Skeletal muscle tissue (tissue), 5 donors: Measurements from ENCODE around the gene LCE3B. TPM values are rescaled to one million over a fixed set of nuclear protein-coding genes. Genes with fewer than 3 reads are reported as not detected.

Source experiments
- H3K27ac ChIP-seq: one replicate; pipeline ENCODE4 v1.7.0; 2013; ENCODE audit warnings: mild to moderate bottlenecking, low read depth, low read length, inconsistent platforms
- H3K27me3 ChIP-seq, 3 donors: one replicate each; pipeline ENCODE4 v1.7.0; 2013; ENCODE audit warnings: low read length in 3 of 3; ENCODE audit not compliant: control insufficient read depth in 3 of 3, insufficient read depth in 3 of 3
- H3K36me3 ChIP-seq, 3 donors: one replicate each; pipeline ENCODE4 v1.7.0; 2013; ENCODE audit warnings: low read length in 3 of 3; ENCODE audit not compliant: control insufficient read depth in 3 of 3, insufficient read depth in 3 of 3
- H3K4me1 ChIP-seq, 3 donors: one replicate each; pipeline ENCODE4 v1.7.0; 2013; ENCODE audit warnings: low read length in 3 of 3, mild to moderate bottlenecking in 3 of 3; ENCODE audit not compliant: control insufficient read depth in 3 of 3, insufficient read depth in 3 of 3
- H3K4me3 ChIP-seq, 3 donors: one replicate each; pipeline ENCODE4 v1.7.0; 2013; ENCODE audit warnings: low read length in 3 of 3
- H3K9ac ChIP-seq, 3 donors: one replicate each; pipeline ENCODE4 v1.7.0; 2013; ENCODE audit warnings: low read length in 3 of 3, mild to moderate bottlenecking in 3 of 3, moderate library complexity in 2 of 3, low read depth in 1 of 3
- H3K9me3 ChIP-seq, 3 donors: one replicate each; pipeline ENCODE4 v1.7.0; 2013; ENCODE audit warnings: low read length in 3 of 3; ENCODE audit not compliant: control insufficient read depth in 3 of 3
- small RNA-seq: library from RNA; depleted of rRNA; stranded (forward); fragments of <200 nt; gene quantifications from one replicate; pipeline ENCODE3, GENCODE V24; 2014
- total RNA-seq: library from RNA; depleted of rRNA; stranded (reverse); fragments of >200 nt; gene quantifications from one replicate; pipeline ENCODE4 v1.2.3, GENCODE V29; 2014
- donor health status: Osteomylitis.

LCE3B gene
- total RNA-seq, 1 donor from 2014 or later: not detected

- no peaks in the 10 kb centered on the region for H3K27me3 ChIP-seq
These were observed 40.5 kb downstream of the LCE3B start for GRCh38 chr1:152654110-152654509.

GRCh38 chr1:152656459-152656858 lies 42.8 kb downstream of the LCE3B start:
- Histone ChIP-seq H3K36me3 (no peaks in the 10 kb centered on the region), H3K27ac (no peak overlapping the region), H3K4me3 (no peak overlapping the region), H3K9me3 (no peaks in the 10 kb centered on the region), H3K27me3 (no peaks in the 10 kb centered on the region), H3K4me1 (no peaks in the 10 kb centered on the region), H3K9ac (no peak overlapping the region)

More at GRCh38 chr1:152654110-152654509, 40.5 kb downstream of the LCE3B start:
- Histone ChIP-seq H3K9ac (no peak overlapping the region), H3K4me1 (no peaks in the 10 kb centered on the region), H3K9me3 (no peaks in the 10 kb centered on the region), H3K4me3 (no peak overlapping the region), H3K36me3 (no peaks in the 10 kb centered on the region), H3K27ac (no peak overlapping the region)

DNA sequence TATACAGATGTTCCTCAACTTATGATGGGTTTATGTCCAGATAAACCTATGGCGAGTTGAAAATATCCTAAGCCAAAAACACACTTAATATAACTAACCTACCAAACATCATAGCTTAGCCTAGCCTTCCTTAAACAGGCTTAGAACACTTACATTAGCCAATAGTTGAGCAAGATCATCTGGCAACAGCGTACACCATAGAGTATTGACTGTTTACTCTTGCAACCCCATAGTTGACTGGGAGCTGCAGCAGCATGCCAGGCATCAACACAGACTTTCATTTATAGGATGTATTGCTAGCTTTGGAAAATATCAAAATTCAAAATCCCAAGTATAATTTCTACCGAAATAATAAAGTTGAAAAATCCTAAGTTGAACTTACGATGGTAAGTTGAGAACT lies 44.1 kb downstream of the LCE3B start:
- Histone ChIP-seq H3K36me3 (no peaks in the 10 kb centered on the region), H3K4me3 (no peak overlapping the region), H3K9ac (no peak overlapping the region), H3K27me3 (no peaks in the 10 kb centered on the region), H3K9me3 (no peaks in the 10 kb centered on the region), H3K27ac (no peak overlapping the region), H3K4me1 (no peaks in the 10 kb centered on the region)

DNA sequence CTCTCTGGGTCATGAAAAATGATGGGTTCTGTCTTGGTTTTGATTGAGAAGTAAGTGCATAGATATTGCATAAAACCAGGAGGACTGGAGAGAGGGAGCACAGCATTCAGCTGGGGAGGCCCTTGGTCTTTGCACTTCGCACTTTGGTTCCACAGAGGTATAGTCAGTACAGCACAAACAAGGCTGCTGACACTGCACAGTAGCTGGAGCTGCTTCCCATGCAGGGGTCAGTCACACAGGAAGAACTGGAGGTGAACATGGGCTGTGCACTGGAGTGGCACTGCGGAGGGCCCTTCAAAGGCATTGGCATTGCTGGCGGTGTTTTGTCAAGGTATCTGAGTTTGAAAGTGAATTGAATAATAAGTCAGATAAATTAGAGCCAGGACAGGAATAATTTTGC lies 45.0 kb downstream of the LCE3B start:
- Histone ChIP-seq H3K27me3 (peaks cover 0 to 3% (median 0%) of the 10 kb centered on the region in 3 donors), H3K9ac (no peak overlapping the region), H3K4me3 (no peak overlapping the region), H3K4me1 (no peaks in the 10 kb centered on the region), H3K27ac (no peak overlapping the region), H3K36me3 (no peaks in the 10 kb centered on the region), H3K9me3 (no peaks in the 10 kb centered on the region)

DNA sequence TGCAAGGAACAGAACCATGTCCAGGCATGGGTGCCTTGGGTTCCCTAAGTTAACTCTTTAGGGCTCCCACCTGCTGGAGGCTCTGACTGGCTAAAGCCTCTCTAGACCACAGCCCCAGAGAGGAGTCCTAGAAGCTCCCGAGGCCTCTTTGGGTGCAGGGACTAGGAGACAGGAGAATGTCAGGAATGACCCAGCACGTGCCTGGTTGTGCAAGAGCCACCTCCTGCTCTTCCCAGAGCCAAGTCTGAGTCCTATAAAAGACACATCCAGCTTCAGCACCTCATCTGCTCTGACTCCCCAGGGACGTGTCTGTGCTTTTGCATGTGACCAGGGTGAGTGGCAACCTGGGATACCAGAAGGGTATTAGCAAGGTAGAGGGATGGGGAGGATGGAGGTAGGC lies 49.5 kb downstream of the LCE3B start, which contains the start of gene LCE2D:
Gene LCE2D (plus strand): TSS at position 283 of the 400 bp plus-strand sequence. CDS start 726 bp downstream, outside the sequence.
- Histone ChIP-seq H3K9ac (no peak within 1 kb of the TSS), H3K9me3 (no peaks in the 10 kb centered on the region), H3K4me1 (no peaks in the 10 kb centered on the region), H3K36me3 (no peaks in the 10 kb centered on the region), H3K27me3 (peaks cover 0 to 3% (median 0%) of the 10 kb centered on the region in 3 donors), H3K4me3 (no peak within 1 kb of the TSS), H3K27ac (no peak within 1 kb of the TSS)

Small RNAs within 50 kb of the gene (small RNA-seq; reads per million reads assigned to genes)
- gene LCE3A (not detected), gene LCE3B (not detected)

Other genes starting within 250 kb of the LCE3B start
- gene CRNN, start 199.5 kb upstream of the LCE3B start, total RNA-seq: not detected
- gene LCE5A, start 103.0 kb upstream of the LCE3B start, total RNA-seq: not detected
- not detected for gene CRCT1, start 99.3 kb upstream of the LCE3B start, total RNA-seq
- gene LCE3E, start 47.0 kb upstream of the LCE3B start, total RNA-seq: not detected
- not detected for gene LCE3D, start 33.3 kb upstream of the LCE3B start, total RNA-seq
- not detected for gene LCE3C, start 13.6 kb upstream of the LCE3B start, total RNA-seq
- not detected for gene LCE3A, start 9.3 kb downstream of the LCE3B start, total RNA-seq
- gene LCE2D, start 49.6 kb downstream of the LCE3B start, total RNA-seq: not detected
- gene LCE2C, start 61.5 kb downstream of the LCE3B start, total RNA-seq: not detected
- gene LCE2B, start 72.3 kb downstream of the LCE3B start, total RNA-seq: not detected
- not detected for gene LCE2A, start 84.5 kb downstream of the LCE3B start, total RNA-seq
- not detected for gene LCE4A, start 94.3 kb downstream of the LCE3B start, total RNA-seq
- gene KPRP, start 144.2 kb downstream of the LCE3B start, total RNA-seq: not detected
- not detected for gene LCE1F, start 161.3 kb downstream of the LCE3B start, total RNA-seq
- not detected for gene LCE1E, start 172.4 kb downstream of the LCE3B start, total RNA-seq
- gene LCE1D, start 182.9 kb downstream of the LCE3B start, total RNA-seq: not detected
- gene LCE1C, start 192.8 kb downstream of the LCE3B start, total RNA-seq: not detected
- gene LCE1B, start 198.2 kb downstream of the LCE3B start, total RNA-seq: not detected
- not detected for gene LCE1A, start 213.7 kb downstream of the LCE3B start, total RNA-seq
- not detected for gene LCE6A, start 229.0 kb downstream of the LCE3B start, total RNA-seq
- gene LCE7A, start 246.2 kb downstream of the LCE3B start, total RNA-seq: not detected